CD4-positive, alpha-beta T cell (primary cell): ENCODE measurements around the gene YPEL1. TPM values are rescaled to one million over a fixed set of nuclear protein-coding genes. Genes with fewer than 3 reads are reported as not detected.

Experiments
- ATAC-seq: fragments of 200-7000 bp; cut with Tn5 transposase; one replicate; pipeline ENCODE4 v1.10.0; 2022; ENCODE audit warnings: mild to moderate bottlenecking; ENCODE audit not compliant: poor library complexity
- CTCF ChIA-PET: fragments of 350-600 bp; sonication (Branson Sonifier 250); formaldehyde crosslinking; loops from one replicate; lab custom pipeline; 2021; ENCODE audit warnings: antibody characterized with exemption, inconsistent platforms; lab: Charles Lee
- POLR2A ChIA-PET: fragments of 350-600 bp; sonication (Branson Sonifier 250); formaldehyde crosslinking; loops from one replicate; lab custom pipeline; 2021; ENCODE audit warnings: antibody characterized with exemption, inconsistent platforms; lab: Charles Lee
- DNase-seq, 14 experiments: peaks; one replicate each; pipeline ENCODE4 v3.0.0-alpha.2; 2013 to 2020; ENCODE audit warnings: mixed read lengths in 2 of 14
- H3K27ac ChIP-seq, 2 donors: one replicate each; pipeline versions ENCODE4 v1.5.1 to v1.7.0; 2013; ENCODE audit warnings: low read length in 2 of 2, low read depth in 1 of 2, mild to moderate bottlenecking in 1 of 2
- H3K27me3 ChIP-seq, 2 experiments: 1 replicate in 1 of 2; 2 replicates in 1 of 2; pipeline versions ENCODE4 v1.6.1 to v1.7.0; 2013; ENCODE audit warnings: low read length in 2 of 2, control low read depth in 1 of 2, mild to moderate bottlenecking in 1 of 2, moderate library complexity in 1 of 2; ENCODE audit not compliant: insufficient read depth in 2 of 2, control insufficient read depth in 1 of 2
- H3K36me3 ChIP-seq: one replicate; pipeline ENCODE4 v1.6.1; 2013; ENCODE audit warnings: low read length, control low read depth; ENCODE audit not compliant: insufficient read depth
- H3K4me1 ChIP-seq: one replicate; pipeline ENCODE4 v1.6.1; 2013; ENCODE audit warnings: low read length, control low read depth; ENCODE audit not compliant: insufficient read depth
- H3K4me3 ChIP-seq: one replicate; pipeline ENCODE4 v1.5.1; 2013; ENCODE audit warnings: mild to moderate bottlenecking, low read length, moderate library complexity
- H3K9me3 ChIP-seq, 2 experiments: 1 replicate in 1 of 2; 2 replicates in 1 of 2; pipeline versions ENCODE4 v1.6.1 to v1.7.0; 2013; ENCODE audit warnings: low read length in 2 of 2, mild to moderate bottlenecking in 2 of 2, control low read depth in 1 of 2, moderate library complexity in 1 of 2; ENCODE audit not compliant: control insufficient read depth in 1 of 2, insufficient read depth in 1 of 2
- H3K27ac Mint-ChIP-seq: one replicate; pipeline ENCODE4 v1.8.0; 2020; ENCODE audit warnings: mixed read lengths
- H3K27me3 Mint-ChIP-seq: one replicate; pipeline ENCODE4 v1.8.0; 2021; ENCODE audit warnings: mixed read lengths
- H3K36me3 Mint-ChIP-seq: one replicate; pipeline ENCODE4 v1.8.0; 2021; ENCODE audit warnings: low read depth, mixed read lengths
- H3K4me1 Mint-ChIP-seq: one replicate; pipeline ENCODE4 v1.8.0; 2021; ENCODE audit warnings: low read depth, mixed read lengths
- H3K4me3 Mint-ChIP-seq: one replicate; pipeline ENCODE4 v1.8.0; 2020; ENCODE audit warnings: mild to moderate bottlenecking, mixed read lengths
- H3K9me3 Mint-ChIP-seq: one replicate; pipeline ENCODE4 v1.8.0; 2020; ENCODE audit warnings: mixed read lengths
- intact Hi-C, 2 experiments: fragments of 100-400 bp; cut with DNase I in 1 of 2; cut with micrococcal nuclease in 1 of 2; formaldehyde crosslinking; loops; one replicate each; pipeline versions ENCODE4 v1.15.1 to v1.9.0; 2023 to 2025; cut with DNase I, micrococcal nuclease
- total RNA-seq, 174 experiments: library from RNA in 2 of 174; stranded (reverse) in 2 of 174; gene quantifications; one replicate each; pipeline ENCODE4 v1.2.3 and lab custom pipeline; 2021 to 2026
- TF ChIP-seq, protein P1 (sequence below): fragments of 200-600 bp; IDR thresholded peaks from one replicate; pipeline ENCODE4 v1.8.0; 2022; ENCODE audit warnings: antibody characterized with exemption, mild to moderate bottlenecking

Gene YPEL1
- total RNA-seq, 2 experiments from 2014 or later, result 2.3 to 2.6 TPM

DNA sequence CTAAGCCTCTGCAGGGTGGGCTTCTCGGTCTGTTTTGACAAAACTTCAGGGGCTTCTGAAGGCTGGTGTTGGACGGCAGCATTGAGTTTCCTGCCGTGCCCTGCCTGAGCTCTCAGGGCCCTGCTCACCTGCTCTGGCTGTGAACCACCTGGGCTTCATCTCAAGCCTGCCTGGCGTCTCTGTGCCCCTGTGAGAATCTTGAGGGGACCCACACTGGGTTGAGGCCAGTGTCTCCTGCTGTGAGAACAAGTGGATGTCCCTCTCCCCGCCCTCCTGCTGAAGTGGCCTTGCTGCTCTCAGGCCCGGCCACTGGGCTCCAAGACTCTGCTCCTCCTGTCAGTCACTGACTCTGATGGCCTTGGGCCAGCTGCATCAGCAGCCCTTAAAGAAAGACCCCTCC is 39.5 kb downstream of the YPEL1 start:
- ChIA-PET POLR2A (no interaction called here), CTCF (no interaction called here)
- Histone ChIP-seq H3K27ac (no peak overlapping the region), H3K9me3 (no peaks in the 10 kb centered on the region), H3K36me3 (peaks cover 63% of the 10 kb centered on the region), H3K4me1 (no peaks in the 10 kb centered on the region), H3K4me3 (no peak overlapping the region), H3K27me3 (no peaks in the 10 kb centered on the region)
- DNase-seq (no peak), ATAC-seq (no peak)
- TF ChIP-seq, protein P1, sequence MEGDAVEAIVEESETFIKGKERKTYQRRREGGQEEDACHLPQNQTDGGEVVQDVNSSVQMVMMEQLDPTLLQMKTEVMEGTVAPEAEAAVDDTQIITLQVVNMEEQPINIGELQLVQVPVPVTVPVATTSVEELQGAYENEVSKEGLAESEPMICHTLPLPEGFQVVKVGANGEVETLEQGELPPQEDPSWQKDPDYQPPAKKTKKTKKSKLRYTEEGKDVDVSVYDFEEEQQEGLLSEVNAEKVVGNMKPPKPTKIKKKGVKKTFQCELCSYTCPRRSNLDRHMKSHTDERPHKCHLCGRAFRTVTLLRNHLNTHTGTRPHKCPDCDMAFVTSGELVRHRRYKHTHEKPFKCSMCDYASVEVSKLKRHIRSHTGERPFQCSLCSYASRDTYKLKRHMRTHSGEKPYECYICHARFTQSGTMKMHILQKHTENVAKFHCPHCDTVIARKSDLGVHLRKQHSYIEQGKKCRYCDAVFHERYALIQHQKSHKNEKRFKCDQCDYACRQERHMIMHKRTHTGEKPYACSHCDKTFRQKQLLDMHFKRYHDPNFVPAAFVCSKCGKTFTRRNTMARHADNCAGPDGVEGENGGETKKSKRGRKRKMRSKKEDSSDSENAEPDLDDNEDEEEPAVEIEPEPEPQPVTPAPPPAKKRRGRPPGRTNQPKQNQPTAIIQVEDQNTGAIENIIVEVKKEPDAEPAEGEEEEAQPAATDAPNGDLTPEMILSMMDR, result no peak
- Mint-ChIP-seq H3K4me1 (no peaks in the 10 kb centered on the region), H3K27me3 (no peaks in the 10 kb centered on the region), H3K27ac (peak overlapping the region; percentile 33), H3K36me3 (peaks cover 37% of the 10 kb centered on the region), H3K4me3 (no peak overlapping the region), H3K9me3 (no peaks in the 10 kb centered on the region)
- intact Hi-C loops, result no loop called here

DNA sequence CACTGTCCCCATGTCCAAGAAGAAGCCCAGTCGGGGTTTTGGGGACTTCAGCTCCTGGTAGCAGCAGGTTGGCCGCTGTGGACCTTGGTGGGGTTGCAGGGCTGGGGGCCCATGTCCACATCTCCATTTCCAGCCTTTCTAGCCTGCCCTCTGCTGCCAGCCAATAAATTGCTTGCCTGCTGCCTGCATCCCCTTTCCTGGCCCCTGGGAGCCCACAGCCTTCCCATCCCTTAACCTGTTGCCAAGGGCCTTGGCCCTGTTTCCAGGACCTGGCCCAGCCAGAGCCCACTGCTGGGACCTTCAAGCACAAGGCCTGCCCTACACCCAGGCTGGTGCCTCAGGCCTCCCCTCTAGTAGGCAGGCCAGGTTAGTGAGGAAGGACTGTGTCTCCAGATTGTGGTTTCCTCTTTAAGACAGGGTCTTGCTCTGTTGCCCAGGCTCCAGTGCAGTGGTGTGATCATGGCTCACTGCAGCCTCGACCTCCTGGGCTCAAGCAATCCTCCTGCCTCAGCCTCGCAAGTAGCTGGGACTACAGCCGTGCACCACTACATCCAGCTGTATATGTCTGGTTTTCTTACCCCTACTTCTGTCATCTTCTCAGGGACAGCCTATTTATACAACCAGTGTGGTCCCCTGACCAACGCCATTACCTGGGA is 40.0 kb downstream of the YPEL1 start:
- no peak overlapping the region for H3K27ac Mint-ChIP-seq
- no peak for ATAC-seq
- TF ChIP-seq, protein P1, result no peak

DNA sequence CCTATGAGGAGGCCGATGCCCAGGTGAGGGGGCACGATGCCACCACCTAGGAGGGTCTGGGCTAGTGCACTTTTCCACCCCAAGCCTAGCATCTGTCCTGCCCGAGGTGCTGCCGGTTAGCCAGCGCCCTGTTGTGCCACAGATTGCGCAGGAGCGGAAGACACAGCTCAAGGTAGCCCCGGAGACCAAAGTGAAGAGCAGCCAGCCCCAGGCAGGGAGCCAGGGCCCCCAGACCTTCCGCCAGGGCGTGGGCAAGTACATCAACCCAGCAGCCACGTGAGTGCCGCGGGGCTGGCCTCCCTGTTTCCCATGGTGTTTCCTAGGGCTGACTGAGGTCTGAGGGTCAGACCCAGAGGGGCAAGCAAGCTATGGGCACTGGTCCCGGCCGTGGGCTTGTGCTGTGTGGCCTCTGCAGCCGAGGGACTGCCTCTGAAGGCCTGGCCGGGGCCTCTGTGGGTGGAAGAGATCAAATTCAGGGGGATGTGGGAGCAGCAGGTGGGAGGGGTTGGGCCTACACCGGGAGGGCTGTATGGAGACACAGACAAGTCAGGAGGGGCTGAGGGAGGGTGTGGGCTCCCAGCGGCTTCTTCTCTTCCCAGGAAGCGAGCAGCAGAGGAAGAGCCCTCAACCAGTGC is 40.7 kb downstream of the YPEL1 start:
- Histone ChIP-seq H3K4me1 (no peaks in the 10 kb centered on the region), H3K9me3 (no peaks in the 10 kb centered on the region), H3K4me3 (no peak overlapping the region), H3K27me3 (no peaks in the 10 kb centered on the region), H3K27ac (no peak overlapping the region), H3K36me3 (peaks cover 65% of the 10 kb centered on the region)
- DNase-seq (no peak), ATAC-seq (no peak)
- no peak overlapping the region for H3K4me3 Mint-ChIP-seq
- intact Hi-C loops, result no loop called here
- no peaks in the 10 kb centered on the region for H3K27me3 Mint-ChIP-seq
- peaks cover 46% of the 10 kb centered on the region for H3K36me3 Mint-ChIP-seq
- POLR2A ChIA-PET, result no interaction called here
- H3K9me3 Mint-ChIP-seq, result no peaks in the 10 kb centered on the region
- TF ChIP-seq, protein P1, result no peak
- no peak overlapping the region for H3K27ac Mint-ChIP-seq
- CTCF ChIA-PET, result no interaction called here
- no peaks in the 10 kb centered on the region for H3K4me1 Mint-ChIP-seq

More for the DNA sequence above, 40.0 kb downstream of the YPEL1 start:
- Histone ChIP-seq H3K27me3 (no peaks in the 10 kb centered on the region), H3K27ac (no peak overlapping the region), H3K4me3 (no peak overlapping the region), H3K9me3 (no peaks in the 10 kb centered on the region), H3K36me3 (peaks cover 61% of the 10 kb centered on the region), H3K4me1 (no peaks in the 10 kb centered on the region)
- intact Hi-C loops, result no loop called here
- ChIA-PET CTCF (no interaction called here), POLR2A (no interaction called here)
- Mint-ChIP-seq H3K9me3 (no peaks in the 10 kb centered on the region), H3K27me3 (no peaks in the 10 kb centered on the region), H3K4me1 (no peaks in the 10 kb centered on the region), H3K36me3 (peaks cover 42% of the 10 kb centered on the region), H3K4me3 (no peak overlapping the region)
- no peak for DNase-seq
